IPS-11a (cell line): ENCODE results near the gene AUTS2.

ENCODE experiments used
- H3K4me3 ChIP-seq: one replicate; pipeline ENCODE4 v1.5.1; 2013; ENCODE audit warnings: low read depth, low read length, control low read depth

Gene AUTS2

GRCh38 chr7:69962186-69963065 is 364.2 kb downstream of the AUTS2 start:
- H3K4me3 ChIP-seq: no peak overlapping the region

GRCh38 chr7:69963393-69963792 is 365.1 kb downstream of the AUTS2 start:
- no peak overlapping the region for H3K4me3 ChIP-seq

- no peak overlapping the region for H3K4me3 ChIP-seq
Measured at GRCh38 chr7:69966766-69967591, 368.7 kb downstream of the AUTS2 start.

- no peak overlapping the region for H3K4me3 ChIP-seq
Measured at GRCh38 chr7:69967689-69968450, 369.6 kb downstream of the AUTS2 start.

- no peak overlapping the region for H3K4me3 ChIP-seq
Measured at GRCh38 chr7:69968969-69969556, 370.8 kb downstream of the AUTS2 start.

GRCh38 chr7:69981646-69982045 is 383.4 kb downstream of the AUTS2 start:
- no peak overlapping the region for H3K4me3 ChIP-seq

GRCh38 chr7:69982197-69982596 is 383.9 kb downstream of the AUTS2 start:
- no peak overlapping the region for H3K4me3 ChIP-seq

GRCh38 chr7:69989551-69989950 is 391.3 kb downstream of the AUTS2 start:
- no peak overlapping the region for H3K4me3 ChIP-seq

GRCh38 chr7:69992938-69993337 is 394.7 kb downstream of the AUTS2 start:
- no peak overlapping the region for H3K4me3 ChIP-seq

- H3K4me3 ChIP-seq: no peak overlapping the region
Measured at GRCh38 chr7:69994218-69994617, 395.9 kb downstream of the AUTS2 start.

GRCh38 chr7:69994886-69995542 is 396.7 kb downstream of the AUTS2 start:
- H3K4me3 ChIP-seq: no peak overlapping the region

GRCh38 chr7:69996121-69996520 is 397.8 kb downstream of the AUTS2 start:
- H3K4me3 ChIP-seq: no peak overlapping the region

GRCh38 chr7:70000737-70001348 is 402.6 kb downstream of the AUTS2 start:
- no peak overlapping the region for H3K4me3 ChIP-seq

GRCh38 chr7:70005480-70005879 is 407.2 kb downstream of the AUTS2 start:
- H3K4me3 ChIP-seq: no peak overlapping the region

- H3K4me3 ChIP-seq: no peak overlapping the region
Measured at GRCh38 chr7:70005891-70006260, 407.6 kb downstream of the AUTS2 start.

- no peak overlapping the region for H3K4me3 ChIP-seq
Measured at GRCh38 chr7:70006261-70006920, 408.1 kb downstream of the AUTS2 start.

- H3K4me3 ChIP-seq: no peak overlapping the region
Measured at GRCh38 chr7:70008466-70008865, 410.2 kb downstream of the AUTS2 start.

GRCh38 chr7:70014472-70015177 is 416.4 kb downstream of the AUTS2 start:
- no peak overlapping the region for H3K4me3 ChIP-seq

- H3K4me3 ChIP-seq: no peak overlapping the region
Measured at GRCh38 chr7:70015353-70015752, 417.1 kb downstream of the AUTS2 start.
